ENCODE data around the gene IL1RAPL1.

DNA sequence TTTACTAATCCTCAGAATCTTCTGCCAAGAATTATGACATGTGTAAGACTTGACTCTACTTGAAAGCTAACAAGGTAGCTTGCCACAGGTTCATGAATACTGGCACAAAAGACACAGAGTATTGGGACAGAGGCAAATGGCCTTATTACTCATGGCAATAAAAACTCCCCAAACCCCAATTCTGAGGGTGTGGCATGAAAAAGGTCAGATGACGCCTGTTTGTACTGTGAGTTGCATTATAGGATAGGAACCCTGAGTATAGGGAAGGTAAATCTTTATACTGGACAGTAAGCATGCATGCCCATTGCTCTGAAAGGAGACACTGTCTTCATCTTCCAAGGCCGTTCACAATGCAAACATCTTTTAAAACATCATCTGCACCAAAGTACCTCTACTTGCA is 600.0 kb downstream of the IL1RAPL1 start:
- TF ChIP-seq, protein P1, sequence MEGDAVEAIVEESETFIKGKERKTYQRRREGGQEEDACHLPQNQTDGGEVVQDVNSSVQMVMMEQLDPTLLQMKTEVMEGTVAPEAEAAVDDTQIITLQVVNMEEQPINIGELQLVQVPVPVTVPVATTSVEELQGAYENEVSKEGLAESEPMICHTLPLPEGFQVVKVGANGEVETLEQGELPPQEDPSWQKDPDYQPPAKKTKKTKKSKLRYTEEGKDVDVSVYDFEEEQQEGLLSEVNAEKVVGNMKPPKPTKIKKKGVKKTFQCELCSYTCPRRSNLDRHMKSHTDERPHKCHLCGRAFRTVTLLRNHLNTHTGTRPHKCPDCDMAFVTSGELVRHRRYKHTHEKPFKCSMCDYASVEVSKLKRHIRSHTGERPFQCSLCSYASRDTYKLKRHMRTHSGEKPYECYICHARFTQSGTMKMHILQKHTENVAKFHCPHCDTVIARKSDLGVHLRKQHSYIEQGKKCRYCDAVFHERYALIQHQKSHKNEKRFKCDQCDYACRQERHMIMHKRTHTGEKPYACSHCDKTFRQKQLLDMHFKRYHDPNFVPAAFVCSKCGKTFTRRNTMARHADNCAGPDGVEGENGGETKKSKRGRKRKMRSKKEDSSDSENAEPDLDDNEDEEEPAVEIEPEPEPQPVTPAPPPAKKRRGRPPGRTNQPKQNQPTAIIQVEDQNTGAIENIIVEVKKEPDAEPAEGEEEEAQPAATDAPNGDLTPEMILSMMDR (IDR thresholded peaks at IDR 0.05): no peak
- no peak for TF ChIP-seq POLR2A (IDR thresholded peaks at IDR 0.05)

All from thyroid gland (tissue), 4 donors.